SK-N-SH treated with all-trans-retinoic acid at 6 μM for 48 hours (cell line): ENCODE results near the gene CAST.

ENCODE experiments used
- SNAI2 ChIP-seq: fragments of 250-450 bp; sonication (Bioruptor Pico); IDR thresholded peaks from 2 replicates; pipeline ENCODE4 v1.5.0; 2020; ENCODE audit warnings: mild to moderate bottlenecking, moderate library complexity
- ZC3H10 ChIP-seq: fragments of 250-450 bp; sonication (Bioruptor Pico); IDR thresholded peaks from 2 replicates; pipeline ENCODE4 v1.5.1; 2021; ENCODE audit warnings: mild to moderate bottlenecking, moderate library complexity
- TF ChIP-seq, protein P1 (sequence below): fragments of 250-450 bp; sonication (Bioruptor Pico); IDR thresholded peaks from 2 replicates; pipeline ENCODE4 v1.5.0; 2020; ENCODE audit warnings: mild to moderate bottlenecking, moderate library complexity

DNA sequence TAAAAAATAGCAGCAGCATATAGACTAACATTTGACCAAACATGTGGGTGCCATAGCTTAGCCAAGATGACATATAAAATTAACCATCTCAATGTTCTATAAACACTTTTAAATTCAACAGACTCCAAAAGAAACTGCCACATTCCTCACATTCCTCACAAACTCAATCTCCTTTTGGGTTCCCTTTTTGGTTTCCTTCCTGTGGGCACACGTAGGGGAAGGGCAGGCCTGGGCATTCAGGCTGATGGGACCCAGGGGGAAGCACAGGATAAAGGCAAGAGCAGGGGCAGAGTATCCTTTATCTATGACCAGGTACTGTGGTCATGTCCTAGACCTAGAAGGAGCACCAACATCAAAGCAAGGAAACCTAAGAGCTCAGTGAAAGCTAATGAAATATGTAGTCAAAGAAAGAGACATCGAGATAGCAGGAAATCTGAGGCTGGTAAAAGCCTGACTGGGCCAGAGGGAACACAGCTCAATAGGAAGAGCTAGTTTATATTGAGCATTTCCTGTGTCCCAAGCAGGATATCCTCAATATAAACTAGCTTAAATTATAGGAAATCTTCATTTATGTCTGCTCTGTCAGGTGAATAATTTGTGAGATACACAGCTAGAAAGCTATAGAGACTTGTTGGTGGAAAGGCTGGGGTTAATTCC, 159.2 kb downstream of the CAST start:
- TF ChIP-seq ZC3H10 (CRISPR knock-in tag) (no peak), SNAI2 (CRISPR knock-in tag) (no peak)
- TF ChIP-seq, protein P1, sequence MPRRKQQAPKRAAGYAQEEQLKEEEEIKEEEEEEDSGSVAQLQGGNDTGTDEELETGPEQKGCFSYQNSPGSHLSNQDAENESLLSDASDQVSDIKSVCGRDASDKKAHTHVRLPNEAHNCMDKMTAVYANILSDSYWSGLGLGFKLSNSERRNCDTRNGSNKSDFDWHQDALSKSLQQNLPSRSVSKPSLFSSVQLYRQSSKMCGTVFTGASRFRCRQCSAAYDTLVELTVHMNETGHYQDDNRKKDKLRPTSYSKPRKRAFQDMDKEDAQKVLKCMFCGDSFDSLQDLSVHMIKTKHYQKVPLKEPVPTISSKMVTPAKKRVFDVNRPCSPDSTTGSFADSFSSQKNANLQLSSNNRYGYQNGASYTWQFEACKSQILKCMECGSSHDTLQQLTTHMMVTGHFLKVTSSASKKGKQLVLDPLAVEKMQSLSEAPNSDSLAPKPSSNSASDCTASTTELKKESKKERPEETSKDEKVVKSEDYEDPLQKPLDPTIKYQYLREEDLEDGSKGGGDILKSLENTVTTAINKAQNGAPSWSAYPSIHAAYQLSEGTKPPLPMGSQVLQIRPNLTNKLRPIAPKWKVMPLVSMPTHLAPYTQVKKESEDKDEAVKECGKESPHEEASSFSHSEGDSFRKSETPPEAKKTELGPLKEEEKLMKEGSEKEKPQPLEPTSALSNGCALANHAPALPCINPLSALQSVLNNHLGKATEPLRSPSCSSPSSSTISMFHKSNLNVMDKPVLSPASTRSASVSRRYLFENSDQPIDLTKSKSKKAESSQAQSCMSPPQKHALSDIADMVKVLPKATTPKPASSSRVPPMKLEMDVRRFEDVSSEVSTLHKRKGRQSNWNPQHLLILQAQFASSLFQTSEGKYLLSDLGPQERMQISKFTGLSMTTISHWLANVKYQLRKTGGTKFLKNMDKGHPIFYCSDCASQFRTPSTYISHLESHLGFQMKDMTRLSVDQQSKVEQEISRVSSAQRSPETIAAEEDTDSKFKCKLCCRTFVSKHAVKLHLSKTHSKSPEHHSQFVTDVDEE (CRISPR knock-in tag): no peak
